GM12873 (cell line): ENCODE results near the gene ACSS2.

Experiments
- TF ChIP-seq, protein P1 (sequence below): IDR thresholded peaks from 2 replicates; pipeline ENCODE4 v1.5.1; 2012; ENCODE audit warnings: low read depth, mild to moderate bottlenecking, moderate library complexity, low read length, control low read depth; ENCODE audit not compliant: insufficient read depth; ENCODE audit errors: missing control alignments

ACSS2 gene

DNA sequence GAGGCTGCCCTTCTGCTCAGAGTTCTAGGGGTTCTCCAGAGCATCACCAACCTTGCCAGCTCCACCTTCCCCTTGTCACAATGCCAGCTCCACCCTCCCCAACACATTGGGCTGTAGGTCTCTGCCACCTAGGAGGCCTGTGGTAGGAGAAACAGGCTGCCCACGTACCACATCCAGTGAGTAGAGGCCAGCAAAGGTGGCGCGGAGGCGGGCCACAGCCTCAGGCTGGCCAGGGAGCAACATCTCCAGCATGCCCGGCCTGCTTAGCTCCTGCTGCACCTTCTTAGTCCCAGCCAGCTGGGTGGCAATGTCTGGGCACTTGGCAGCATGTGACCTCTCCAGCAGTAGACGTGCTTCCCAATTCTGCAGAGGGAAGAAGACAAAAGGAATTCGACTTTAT is 55.4 kb downstream of the ACSS2 start:
- TF ChIP-seq, protein P1, sequence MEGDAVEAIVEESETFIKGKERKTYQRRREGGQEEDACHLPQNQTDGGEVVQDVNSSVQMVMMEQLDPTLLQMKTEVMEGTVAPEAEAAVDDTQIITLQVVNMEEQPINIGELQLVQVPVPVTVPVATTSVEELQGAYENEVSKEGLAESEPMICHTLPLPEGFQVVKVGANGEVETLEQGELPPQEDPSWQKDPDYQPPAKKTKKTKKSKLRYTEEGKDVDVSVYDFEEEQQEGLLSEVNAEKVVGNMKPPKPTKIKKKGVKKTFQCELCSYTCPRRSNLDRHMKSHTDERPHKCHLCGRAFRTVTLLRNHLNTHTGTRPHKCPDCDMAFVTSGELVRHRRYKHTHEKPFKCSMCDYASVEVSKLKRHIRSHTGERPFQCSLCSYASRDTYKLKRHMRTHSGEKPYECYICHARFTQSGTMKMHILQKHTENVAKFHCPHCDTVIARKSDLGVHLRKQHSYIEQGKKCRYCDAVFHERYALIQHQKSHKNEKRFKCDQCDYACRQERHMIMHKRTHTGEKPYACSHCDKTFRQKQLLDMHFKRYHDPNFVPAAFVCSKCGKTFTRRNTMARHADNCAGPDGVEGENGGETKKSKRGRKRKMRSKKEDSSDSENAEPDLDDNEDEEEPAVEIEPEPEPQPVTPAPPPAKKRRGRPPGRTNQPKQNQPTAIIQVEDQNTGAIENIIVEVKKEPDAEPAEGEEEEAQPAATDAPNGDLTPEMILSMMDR, result no peak

DNA sequence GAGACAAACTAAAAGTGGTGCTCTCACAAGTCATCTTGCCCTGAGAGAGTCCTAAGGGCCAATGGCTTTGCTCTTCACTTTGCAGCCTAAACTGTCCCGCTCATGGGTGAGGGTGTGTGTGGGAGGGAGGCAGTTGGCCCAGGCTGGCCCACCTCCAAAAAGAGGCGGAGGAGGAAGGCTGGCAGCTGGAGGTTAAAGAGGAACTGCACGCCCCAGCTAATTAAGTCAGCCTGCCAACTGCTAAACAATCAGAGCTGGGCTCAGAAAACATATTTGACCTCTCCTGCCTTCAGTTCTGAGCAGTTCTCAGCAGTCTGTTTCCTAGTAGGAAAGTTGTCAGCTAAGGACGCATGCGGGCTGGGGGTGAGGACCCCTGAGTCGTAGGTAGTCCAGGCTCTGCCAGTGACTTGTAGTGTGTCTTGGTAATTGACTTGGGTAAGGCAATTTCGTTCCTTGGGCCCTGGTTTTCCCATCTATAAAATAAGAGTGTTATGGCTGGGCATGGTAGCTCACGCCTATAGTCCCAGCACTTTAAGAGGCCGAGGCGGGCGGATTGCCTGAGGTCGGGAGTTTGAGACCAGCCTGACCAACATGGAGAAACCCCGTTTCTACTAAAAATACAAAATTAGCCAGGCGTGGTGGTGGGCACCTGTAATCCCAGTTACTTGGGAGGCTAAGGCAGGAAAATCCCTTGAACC is 62.2 kb downstream of the ACSS2 start:
- TF ChIP-seq, protein P1, result no peak

DNA sequence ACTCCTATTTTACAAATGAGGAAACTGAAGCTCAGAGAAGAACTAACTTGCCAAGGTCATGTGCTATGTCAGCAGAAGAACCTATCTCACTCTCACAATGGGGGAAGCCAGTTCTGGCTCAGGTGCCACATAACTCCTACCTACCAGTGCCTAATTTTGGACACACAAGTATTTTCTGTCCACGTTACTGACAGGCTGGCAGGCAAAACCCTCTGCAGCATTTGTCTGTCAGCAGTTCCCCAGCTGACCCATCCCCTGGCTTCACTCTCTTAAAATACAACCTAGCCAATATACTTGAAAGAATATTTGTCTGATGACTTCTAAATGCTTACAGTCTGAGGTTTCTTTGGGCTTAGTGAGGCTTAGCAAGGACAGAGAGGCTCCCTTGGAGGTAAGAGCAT is 63.7 kb downstream of the ACSS2 start:
- TF ChIP-seq, protein P1, result no peak

DNA sequence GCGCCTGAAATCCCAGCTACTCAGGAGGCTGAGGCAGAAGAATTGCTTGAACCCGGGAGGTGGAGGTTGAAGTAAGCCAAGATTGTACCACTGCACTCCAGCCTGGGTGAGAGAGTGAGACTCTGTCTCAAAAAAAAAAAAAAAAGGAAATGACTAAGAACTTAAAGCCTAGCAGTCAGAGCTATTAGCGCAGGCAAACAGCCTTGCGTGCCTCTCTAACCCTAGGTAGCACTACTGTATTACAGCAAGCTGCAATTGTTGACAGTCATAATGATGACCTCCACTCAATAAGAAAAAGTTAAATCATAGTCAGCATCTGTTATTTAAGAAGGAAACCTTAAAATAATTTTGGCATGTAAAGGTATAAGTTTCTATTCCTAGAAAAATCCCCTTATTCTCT is 64.8 kb downstream of the ACSS2 start:
- TF ChIP-seq, protein P1, result no peak

DNA sequence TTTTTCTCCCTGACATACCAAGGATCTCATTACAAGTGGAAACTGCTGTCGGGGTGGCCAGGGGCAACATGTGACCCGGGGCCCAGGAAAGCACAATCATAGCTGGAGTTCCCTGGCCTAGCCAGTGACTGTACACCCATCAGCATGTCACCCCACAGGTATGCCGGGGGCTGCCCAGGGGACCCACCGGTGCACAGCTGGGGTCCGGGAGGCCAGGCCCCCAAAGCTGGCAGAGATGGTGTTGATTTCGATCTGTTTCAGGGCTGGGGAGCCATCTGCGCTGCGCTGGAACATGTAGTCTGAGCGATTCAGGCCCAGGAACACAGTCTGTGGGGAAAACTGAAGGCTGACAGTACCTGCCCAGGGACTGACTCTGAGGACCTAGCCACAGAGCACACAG is 65.9 kb downstream of the ACSS2 start:
- TF ChIP-seq, protein P1, result no peak

DNA sequence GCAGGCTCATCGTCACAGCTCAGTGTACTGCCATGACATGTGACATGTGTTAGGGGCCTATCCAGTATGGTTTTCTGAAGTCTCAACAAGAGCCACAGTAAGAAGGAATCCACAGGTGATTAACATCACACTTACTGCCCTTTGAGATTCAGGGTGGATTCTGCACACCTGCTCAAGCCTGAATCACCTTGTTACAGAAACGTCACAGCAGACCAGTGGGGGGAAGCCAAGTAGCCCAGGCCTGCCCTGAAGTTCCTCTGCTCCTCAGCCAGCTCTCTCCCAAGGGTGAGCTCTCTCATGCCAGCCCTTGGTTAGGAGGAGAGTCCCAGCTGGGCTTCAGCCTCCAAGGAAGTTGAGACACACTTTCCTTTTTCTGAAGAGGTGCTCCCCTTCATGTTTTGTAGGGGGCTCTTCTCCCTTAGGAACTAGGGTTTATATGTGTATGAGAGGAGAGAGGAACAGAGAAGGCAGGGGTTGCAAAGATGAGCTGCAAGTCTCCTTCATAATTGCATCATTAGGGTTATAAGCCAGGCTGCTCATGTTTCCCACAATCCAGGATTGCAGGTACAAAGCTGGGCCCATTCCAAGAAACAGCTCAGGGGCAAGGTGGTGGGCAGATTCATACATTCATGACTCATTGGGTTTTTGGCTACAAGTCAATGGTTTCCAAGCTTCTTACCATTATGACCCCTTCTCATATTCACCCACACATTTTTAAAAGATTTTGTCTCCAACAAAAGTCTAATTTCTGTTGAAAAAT is 67.6 kb downstream of the ACSS2 start:
- TF ChIP-seq, protein P1, result no peak

DNA sequence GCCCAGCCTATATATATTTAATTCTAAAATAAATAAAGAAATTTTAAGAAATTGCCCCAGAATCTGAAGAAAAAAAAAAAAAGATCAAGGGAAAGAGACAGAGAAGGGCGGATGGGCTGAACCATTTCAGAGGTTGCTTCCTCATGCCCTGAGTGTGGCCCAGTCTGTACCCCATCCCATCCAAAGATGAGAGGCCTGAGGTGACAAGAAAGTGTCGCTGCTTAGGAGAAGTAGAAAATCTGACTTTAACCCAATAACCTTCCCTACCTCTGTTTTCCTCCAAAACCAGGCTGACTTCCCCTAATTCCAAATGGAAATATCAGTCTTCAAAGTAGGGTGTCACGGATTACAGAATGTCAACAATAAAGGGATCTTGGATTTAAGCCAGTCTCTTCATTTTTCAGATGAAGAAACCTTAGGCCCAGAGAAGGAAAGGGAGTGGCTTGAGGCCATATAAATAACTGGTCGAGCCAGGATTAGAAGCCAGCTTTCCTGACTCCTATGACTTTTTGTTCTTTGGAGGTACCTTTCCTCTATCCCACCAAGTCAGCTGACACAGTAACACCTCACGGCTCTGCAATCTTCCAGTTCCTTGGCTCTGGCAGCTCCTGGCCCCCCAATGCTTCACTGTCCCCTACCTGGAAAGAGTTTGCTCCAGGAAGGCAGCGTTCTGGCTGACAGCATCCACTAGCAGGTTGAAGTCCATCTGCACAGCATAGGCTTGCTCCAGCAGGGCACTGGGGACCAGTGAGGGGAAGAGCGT is 69.1 kb downstream of the ACSS2 start:
- TF ChIP-seq, protein P1, result no peak
